NCI-H1930 (cell line): ENCODE results near the gene SIRPG.
"Not testable (repeated sequence)": the region's sequence is repeated elsewhere in the genome, so short reads cannot be mapped to it uniquely, and the experiment has no call there.

Experiments used
- DNase-seq, 2 experiments: peaks; one replicate each; lab custom pipeline; 2025; lab: John Stamatoyannopoulos, UW

SIRPG gene

GRCh38 chr20:1635291-1635979 lies 22.1 kb downstream of the SIRPG start:
- no peak for DNase-seq

- DNase-seq: no peak
Observed at GRCh38 chr20:1633535-1633934, 24.0 kb downstream of the SIRPG start.

- no peak for DNase-seq
Observed at GRCh38 chr20:1632178-1632577, 25.4 kb downstream of the SIRPG start.

GRCh38 chr20:1631309-1632151 lies 26.0 kb downstream of the SIRPG start:
- DNase-seq: no peak

GRCh38 chr20:1630186-1630585 lies 27.4 kb downstream of the SIRPG start:
- no peak for DNase-seq

- no peak for DNase-seq
Observed at GRCh38 chr20:1629321-1629720, 28.3 kb downstream of the SIRPG start.

- DNase-seq: no peak
Observed at GRCh38 chr20:1628621-1629020, 29.0 kb downstream of the SIRPG start.

GRCh38 chr20:1627200-1627550 lies 30.4 kb downstream of the SIRPG start:
- no peak for DNase-seq

GRCh38 chr20:1626528-1627199 lies 30.9 kb downstream of the SIRPG start:
- no peak for DNase-seq

GRCh38 chr20:1625083-1625690 lies 32.4 kb downstream of the SIRPG start:
- DNase-seq: no peak

- no peak for DNase-seq
Observed at GRCh38 chr20:1623501-1624205, 33.9 kb downstream of the SIRPG start.

- no peak for DNase-seq
Observed at GRCh38 chr20:1622450-1622849, 35.1 kb downstream of the SIRPG start.

- DNase-seq: no peak
Observed at GRCh38 chr20:1621316-1621715, 36.3 kb downstream of the SIRPG start.

- no peak for DNase-seq
Observed at GRCh38 chr20:1619861-1620444, 37.6 kb downstream of the SIRPG start, which contains the start of gene SIRPB1. Gene SIRPB1 (minus strand): TSS chr20:1620009. CDS start chr20:1619944, 65 bp downstream.

GRCh38 chr20:1618954-1619540 lies 38.5 kb downstream of the SIRPG start:
- DNase-seq: no peak

- DNase-seq: no peak
Observed at GRCh38 chr20:1618479-1618878, 39.1 kb downstream of the SIRPG start.

GRCh38 chr20:1616858-1617434 lies 40.6 kb downstream of the SIRPG start:
- DNase-seq: no peak

- not testable (repeated sequence) for DNase-seq
Observed at GRCh38 chr20:1610404-1610803, 47.2 kb downstream of the SIRPG start.

GRCh38 chr20:1608678-1609347 lies 48.8 kb downstream of the SIRPG start:
- not testable (repeated sequence) for DNase-seq

GRCh38 chr20:1600736-1601135 lies 56.8 kb downstream of the SIRPG start:
- DNase-seq: no peak
